22Rv1 (cell line): ENCODE data around the gene CARNS1.

Source experiments
- CTCF ChIP-seq: fragments of 450-650 bp; IDR thresholded peaks from 2 replicates; pipeline ENCODE4 v1.5.1; 2017; ENCODE audit warnings: mild to moderate bottlenecking
- ZFX ChIP-seq: fragments of 450-650 bp; IDR thresholded peaks from 2 replicates; pipeline ENCODE4 v1.6.1; 2017; ENCODE audit warnings: antibody characterized with exemption, borderline replicate concordance

- no peak for TF ChIP-seq CTCF
- TF ChIP-seq ZFX = no peak
Observed at GRCh38 chr11:67366961-67367760, 48.3 kb upstream of the CARNS1 start.
